Glomerular endothelial cell (primary cell): ENCODE measurements around the gene SBK2. TPM values are rescaled to one million over a fixed set of nuclear protein-coding genes. Genes with fewer than 3 reads are reported as not detected.
"Not testable (repeated sequence)": the region's sequence is repeated elsewhere in the genome, so short reads cannot be mapped to it uniquely, and the experiment has no call there.

Experiments used
- DNase-seq: peaks from one replicate; pipeline ENCODE4 v3.0.0-alpha.2; 2011; ENCODE audit warnings: low read depth, low spot score; ENCODE audit errors: extremely low read depth
- total RNA-seq: library from RNA; depleted of rRNA; stranded (reverse); fragments of >200 nt; gene quantifications from 2 replicates; pipeline ENCODE4 v1.2.3, GENCODE V29; 2015

The SBK2 gene, protein sequence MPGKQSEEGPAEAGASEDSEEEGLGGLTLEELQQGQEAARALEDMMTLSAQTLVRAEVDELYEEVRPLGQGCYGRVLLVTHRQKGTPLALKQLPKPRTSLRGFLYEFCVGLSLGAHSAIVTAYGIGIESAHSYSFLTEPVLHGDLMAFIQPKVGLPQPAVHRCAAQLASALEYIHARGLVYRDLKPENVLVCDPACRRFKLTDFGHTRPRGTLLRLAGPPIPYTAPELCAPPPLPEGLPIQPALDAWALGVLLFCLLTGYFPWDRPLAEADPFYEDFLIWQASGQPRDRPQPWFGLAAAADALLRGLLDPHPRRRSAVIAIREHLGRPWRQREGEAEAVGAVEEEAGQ
- not detected in 2 replicates for total RNA-seq

- no peak for DNase-seq
These were observed at the start of gene SBK2 for GRCh38 chr19:55536951-55537740. Gene SBK2 (minus strand): TSS chr19:55537133. CDS start chr19:55536294, 839 bp downstream.

DNA sequence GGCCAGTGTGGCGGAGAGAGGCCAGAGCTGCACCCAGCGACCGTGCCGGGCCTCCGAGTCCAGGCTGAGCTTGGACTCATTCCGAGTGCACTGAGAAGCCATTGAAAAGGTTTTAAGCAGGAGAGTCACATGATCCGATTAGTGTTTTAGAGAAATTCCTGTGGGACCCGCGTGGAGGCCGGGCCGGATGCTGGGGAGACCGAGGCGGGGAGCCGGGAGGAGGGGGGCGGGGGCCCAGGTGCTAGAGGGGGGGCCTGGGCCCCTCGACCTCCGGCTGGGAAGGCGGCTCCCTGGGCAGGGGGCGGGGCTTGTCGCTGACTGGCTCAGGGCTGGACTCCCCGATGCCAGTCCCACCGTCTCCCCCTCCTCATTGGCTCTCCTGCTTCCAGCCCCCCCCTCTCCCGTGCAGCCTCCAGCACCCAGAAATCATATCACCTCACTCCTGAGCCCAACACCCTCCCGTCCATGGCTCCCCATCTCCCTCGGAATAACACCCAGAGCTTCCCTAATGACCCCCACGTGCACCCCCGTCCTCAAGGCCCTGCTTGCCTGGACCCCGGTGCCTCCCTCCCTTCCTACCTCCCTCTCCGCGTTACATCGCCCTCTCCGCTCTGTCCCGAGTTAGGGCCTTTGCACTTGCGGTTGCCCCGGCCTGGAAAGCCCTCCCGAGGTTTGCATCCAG lies 48.9 kb upstream of the SBK2 start:
- DNase-seq = no peak

DNA sequence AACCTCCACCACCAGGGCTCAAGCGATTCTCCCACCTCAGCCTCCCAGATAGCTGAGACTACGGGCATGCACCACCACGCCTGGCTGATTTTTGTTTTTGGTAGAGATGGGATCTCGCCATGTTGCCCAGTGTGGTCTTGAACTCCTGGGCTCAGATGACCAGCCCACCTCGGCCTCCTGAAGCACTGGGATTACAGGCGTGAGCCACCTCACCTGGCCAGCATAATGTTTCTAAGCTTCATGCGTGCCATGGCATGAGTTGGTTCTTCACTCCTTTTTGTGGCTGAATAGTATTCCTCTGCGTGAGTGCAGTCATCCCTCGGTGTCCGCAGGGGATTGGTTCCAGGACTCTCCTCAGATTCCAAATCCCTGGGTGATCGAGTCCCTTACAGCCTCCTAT lies 47.9 kb upstream of the SBK2 start:
- DNase-seq = no peak

- DNase-seq = not testable (repeated sequence)
These were observed 47.0 kb upstream of the SBK2 start for GRCh38 chr19:55583897-55584296.

DNA sequence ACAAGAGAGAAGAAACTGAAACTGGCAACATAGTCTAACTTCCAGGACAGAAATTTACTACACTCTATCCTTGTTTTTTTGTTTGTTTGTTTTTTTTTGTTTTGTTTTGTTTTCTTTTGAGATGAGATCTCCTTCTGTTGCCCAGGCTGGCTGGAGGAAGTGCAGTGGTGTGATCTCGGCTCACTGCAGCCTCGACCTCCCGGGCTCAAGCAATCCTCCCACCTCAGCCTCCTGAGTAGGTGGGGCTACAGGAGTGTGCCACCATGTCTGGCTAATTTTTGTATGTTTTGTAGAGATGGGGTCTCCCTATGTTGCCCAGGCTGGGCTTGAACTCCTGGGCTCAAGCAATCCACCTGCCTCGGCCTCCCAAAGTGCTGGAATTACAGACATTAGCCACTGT lies 45.4 kb upstream of the SBK2 start:
- DNase-seq = not testable (repeated sequence)

DNA sequence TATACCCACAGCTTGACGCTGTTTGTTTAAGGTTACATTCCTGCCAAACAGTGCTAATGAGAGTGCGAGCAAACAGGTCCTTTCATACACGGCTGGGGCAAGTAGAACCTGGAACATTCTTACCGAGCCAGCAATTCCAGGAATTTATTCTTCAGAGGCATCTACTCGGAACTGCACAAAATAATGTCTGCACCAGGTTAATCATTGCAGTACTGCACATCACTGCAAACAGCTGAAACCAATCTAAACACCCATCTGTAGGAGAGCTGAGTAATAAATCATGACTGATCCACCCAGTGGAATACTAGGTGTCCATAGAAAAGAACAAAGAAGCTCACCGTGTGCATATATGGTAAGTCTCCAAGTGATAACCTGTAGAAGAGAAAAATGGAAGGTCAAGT lies 44.9 kb upstream of the SBK2 start:
- no peak for DNase-seq

DNA sequence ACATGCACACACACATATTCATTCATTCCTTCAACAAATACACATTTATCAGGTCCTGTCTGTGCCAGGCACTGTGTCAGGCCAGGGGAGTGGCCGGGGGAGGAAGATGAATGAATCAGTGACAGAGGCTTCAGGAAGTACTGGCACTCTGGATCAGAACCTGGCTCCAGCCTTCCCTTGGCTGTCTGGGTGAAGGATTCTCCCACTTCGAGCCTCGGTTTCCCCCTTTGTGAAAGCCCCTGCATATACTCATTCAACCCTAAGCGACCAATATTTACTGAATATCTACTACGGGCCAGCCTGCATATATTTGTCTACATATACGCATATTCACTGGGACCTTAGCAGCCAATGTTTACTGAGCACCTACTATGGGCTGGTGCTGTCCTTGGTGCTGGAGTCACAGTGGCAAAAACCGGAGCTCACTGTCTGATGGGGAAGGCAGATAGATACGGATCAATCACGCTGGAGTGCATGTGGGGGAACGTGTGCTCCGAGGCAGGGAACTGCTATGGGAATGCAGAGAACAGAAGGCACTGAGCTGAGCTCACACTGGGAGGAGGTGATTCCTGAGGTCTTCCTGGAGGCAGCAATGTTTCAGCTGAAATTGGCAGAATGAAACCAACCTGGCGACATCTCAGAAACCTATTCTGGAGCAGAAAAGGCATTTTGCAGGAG lies 44.4 kb upstream of the SBK2 start:
- no peak for DNase-seq

- no peak for DNase-seq
These were observed 43.8 kb upstream of the SBK2 start, which contains the start of gene ZNF579 for GRCh38 chr19:55580628-55581144. Gene ZNF579 (minus strand): TSS chr19:55580848. CDS start chr19:55579639, 1,209 bp downstream.

- DNase-seq = no peak
These were observed 43.1 kb upstream of the SBK2 start for GRCh38 chr19:55579766-55580621.

- no peak for DNase-seq
These were observed 42.1 kb upstream of the SBK2 start for GRCh38 chr19:55578761-55579747.

DNA sequence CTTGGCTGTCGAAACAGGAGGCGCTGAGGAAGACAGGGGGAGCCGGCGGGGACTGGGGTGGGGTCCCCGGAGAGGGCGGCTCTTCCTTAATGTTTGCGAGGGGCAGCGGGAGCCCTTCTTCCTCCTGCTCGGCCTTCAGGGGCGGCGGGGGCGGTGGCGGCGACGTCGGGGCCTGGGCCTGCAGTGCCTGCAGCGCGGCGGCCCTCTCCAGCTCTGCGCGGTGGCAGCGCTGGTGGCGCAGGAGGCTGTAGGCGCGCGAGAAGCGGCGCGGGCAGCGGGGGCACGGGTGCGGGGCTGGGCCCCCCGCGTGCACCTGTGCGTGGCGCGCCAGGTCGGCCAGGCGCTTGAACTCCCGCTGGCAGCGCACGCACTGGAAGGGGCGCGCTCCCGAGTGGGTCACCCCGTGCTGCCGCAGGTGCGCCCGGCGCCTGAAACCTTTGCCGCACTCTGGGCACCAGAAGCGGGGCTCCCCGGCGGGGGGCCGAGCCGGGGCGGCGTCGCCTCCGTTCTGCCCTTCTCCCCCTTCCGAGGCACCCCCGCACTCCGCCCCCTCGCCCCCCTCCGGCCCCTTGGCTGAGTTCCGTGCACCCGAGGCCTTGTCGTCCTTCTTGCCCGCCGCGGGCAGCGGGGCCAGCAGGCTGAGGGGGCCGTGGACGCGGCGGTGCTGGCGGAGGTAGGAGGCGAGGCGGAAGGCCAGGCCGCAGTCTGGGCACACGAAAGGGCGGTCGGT lies 41.3 kb upstream of the SBK2 start:
- no peak for DNase-seq

DNA sequence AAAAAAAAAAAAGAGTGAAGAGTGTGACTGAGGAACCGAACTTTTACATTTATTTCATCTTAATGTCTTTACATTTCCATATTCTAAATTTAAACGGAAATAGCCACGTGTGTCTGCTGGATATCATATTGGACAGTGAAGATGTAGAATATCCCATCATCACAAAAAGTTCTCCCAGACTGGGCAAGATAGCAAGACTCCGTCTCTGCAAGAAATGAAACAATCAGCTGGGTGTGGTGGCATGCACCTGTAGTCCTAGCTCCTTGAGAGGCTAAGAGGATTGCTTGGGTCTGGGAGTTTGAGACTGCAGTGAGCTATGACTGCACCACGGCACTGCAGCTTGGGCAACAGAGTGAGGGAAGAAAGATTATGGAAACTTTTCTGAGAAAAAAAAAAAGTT lies 39.8 kb upstream of the SBK2 start:
- no peak for DNase-seq

- not testable (repeated sequence) for DNase-seq
These were observed 37.0 kb upstream of the SBK2 start for GRCh38 chr19:55573929-55574328.

GRCh38 chr19:55569477-55569876 lies 32.5 kb upstream of the SBK2 start:
- DNase-seq = not testable (repeated sequence)

GRCh38 chr19:55567708-55568328 lies 30.9 kb upstream of the SBK2 start:
- no peak for DNase-seq

- no peak for DNase-seq
These were observed 29.9 kb upstream of the SBK2 start for GRCh38 chr19:55566823-55567222.

GRCh38 chr19:55563261-55563690 lies 26.3 kb upstream of the SBK2 start:
- DNase-seq = no peak
